Hindlimb muscle (tissue), 1 donor: ENCODE measurements around the gene SFTPA1. TPM values are rescaled to one million over a fixed set of nuclear protein-coding genes. Genes with fewer than 3 reads are reported as not detected.
A peak's percentile ranks its signal among the peaks of the same experiment; 100 is the strongest.
"Not testable (repeated sequence)": the region's sequence is repeated elsewhere in the genome, so short reads cannot be mapped to it uniquely, and the experiment has no call there.

ENCODE experiments used
- DNase-seq: peaks from one replicate; pipeline ENCODE4 v3.0.0-alpha.2; 2013
- polyA plus RNA-seq: library from polyadenylated mRNA; unstranded; fragments of 120-200 nt; gene quantifications from one replicate; pipeline ENCODE4 v1.2.1, GENCODE V29; 2013; ENCODE audit not compliant: insufficient read length

SFTPA1 gene
- polyA plus RNA-seq, result not detected

GRCh38 chr10:79610601-79611191, at the start of gene SFTPA1:
Gene SFTPA1 (plus strand): TSS chr10:79610939. CDS start chr10:79611826, 887 bp downstream.
- no peak for DNase-seq

GRCh38 chr10:79561257-79561656, 49.5 kb upstream of the SFTPA1 start:
- DNase-seq, result no peak

DNA sequence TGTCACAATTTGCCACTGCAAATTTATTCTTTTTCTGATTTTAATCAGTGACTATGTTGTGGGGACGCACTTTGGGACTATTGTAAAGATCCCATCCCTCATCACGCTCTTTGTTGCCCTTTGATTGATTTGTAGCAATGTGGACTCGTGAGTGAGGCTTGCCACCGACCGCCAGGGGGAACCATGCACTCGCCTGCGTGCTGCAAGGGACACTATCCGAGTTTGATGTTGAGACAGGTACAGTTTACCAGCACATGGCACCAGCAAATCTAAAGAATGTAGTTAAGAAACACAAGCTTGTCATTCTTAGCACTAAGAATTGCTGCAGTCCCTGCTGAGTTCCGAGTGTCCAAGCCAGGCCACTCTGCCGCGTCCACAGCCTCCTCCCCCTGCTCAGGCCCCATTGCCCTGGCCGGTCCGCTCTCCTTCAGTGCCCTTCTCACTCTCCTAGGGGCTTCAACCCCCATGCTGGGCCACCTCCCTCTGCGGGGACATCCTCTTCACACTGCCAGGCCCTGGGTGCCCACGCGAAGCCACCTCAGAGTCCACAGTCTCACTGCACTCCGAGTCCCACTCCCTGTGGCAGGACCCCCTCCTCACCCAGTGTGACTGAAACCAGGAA, 48.5 kb upstream of the SFTPA1 start:
- DNase-seq, result peak; percentile 52

GRCh38 chr10:79563426-79563825, 47.3 kb upstream of the SFTPA1 start:
- no peak for DNase-seq

- DNase-seq, result not testable (repeated sequence)
These were observed 40.1 kb upstream of the SFTPA1 start for GRCh38 chr10:79570624-79571023.

- no peak for DNase-seq
These were observed 31.4 kb upstream of the SFTPA1 start for GRCh38 chr10:79579361-79579760.

GRCh38 chr10:79581044-79581443, 29.7 kb upstream of the SFTPA1 start:
- DNase-seq, result no peak

- no peak for DNase-seq
These were observed 28.6 kb upstream of the SFTPA1 start for GRCh38 chr10:79582096-79582495.

DNA sequence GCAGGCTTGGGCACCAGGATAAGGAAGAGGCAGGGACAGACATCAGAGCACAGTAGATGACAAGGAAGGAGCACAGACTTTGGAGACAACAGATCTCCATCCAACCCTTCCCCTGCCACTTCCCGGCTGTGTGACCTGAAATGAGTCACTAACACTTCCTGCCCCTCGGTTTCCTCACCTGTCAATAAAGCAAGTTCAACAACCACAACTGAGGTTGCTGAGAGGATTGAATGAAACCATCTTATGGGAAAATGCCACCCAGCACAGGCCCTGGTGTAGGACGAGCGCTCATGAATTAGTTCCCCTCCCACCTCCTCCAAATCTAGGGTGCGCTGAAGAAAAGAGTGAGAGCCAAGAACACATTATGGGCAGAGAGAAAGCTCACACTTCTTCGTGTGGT, 27.8 kb upstream of the SFTPA1 start:
- DNase-seq, result not testable (repeated sequence)

DNA sequence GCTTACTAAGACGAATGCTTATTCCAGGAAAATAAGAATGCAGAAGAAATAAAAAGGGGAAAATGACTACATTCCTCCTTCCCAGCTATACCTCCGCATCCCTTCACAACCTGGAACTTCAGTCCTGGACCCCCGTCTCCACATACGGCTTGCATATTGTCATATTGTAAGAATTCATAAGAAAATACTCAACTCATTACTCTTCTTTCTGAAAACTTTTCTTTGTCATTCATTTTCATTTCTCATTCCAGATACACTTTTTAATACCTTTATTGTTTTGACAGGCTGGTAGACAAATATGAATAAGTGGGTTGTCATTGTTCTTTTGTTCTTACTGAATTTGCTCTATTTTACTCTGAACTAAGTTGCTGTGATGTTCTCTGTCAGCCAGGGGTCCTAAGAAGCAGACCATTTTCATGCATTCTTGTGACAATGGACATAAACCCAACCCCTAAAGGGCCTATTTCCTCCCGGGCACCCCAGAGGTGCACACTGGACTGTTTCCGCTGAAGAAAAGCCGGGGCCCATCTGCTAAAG, 27.2 kb upstream of the SFTPA1 start:
- DNase-seq, result no peak

GRCh38 chr10:79585870-79586527, 24.7 kb upstream of the SFTPA1 start:
- no peak for DNase-seq

- DNase-seq, result no peak
These were observed 23.8 kb upstream of the SFTPA1 start for GRCh38 chr10:79586933-79587332.

DNA sequence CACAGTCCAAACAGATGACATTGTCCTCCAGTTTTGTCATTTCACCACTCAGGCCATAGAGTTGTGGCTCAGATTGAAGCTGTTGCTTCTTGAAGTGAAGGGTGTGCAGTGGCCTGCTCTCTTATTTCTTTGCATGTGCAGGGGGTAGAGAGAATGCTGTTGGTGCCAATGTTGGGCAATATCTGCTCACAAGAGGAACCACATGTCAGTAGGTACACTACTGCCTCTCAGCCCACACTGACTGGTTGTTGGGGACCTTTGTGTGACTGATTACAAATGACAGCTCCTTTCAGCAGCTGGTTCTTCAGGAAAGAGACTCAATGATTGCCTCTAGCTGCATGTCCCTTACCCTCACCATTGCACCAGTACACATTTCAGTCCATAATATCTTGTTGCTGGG, 21.9 kb upstream of the SFTPA1 start:
- no peak for DNase-seq

DNA sequence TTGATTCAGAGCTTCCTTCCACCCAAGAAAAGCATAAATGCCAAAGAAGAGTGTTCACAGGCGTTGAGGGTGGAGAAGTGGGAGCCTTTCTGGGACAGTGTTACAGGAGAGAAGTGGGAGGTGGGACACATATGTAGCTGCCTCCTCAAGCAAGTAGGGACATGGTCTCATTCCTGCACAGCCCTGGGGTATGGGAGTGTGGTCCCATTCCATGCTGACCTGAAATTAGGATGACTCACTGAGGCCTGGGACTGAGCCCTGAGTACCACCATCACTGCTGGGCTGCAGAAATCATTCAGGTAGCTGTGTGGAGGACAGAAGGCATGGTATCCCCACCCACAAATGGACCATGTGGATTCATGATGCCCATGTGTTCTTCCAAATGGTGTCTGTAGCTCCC, 17.4 kb upstream of the SFTPA1 start:
- no peak for DNase-seq

DNA sequence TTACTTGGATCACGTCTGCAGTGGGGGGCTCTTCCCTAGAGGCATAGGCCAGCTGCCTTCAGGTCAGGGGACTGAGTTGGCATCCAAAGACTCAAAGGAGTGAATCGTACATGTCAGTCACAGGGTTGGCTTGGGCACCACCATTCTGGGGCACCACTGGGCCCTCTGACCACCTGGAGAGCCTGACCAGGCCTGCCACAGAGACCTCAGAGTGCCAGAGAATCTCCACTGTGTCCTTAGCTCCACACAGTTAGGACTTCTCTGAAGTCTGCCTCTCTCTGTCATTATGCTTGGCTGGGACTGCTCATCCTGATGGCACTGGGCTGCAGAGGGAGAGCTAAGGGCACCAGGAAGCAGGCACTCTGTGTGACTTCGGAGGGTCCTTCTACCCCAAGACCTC, 16.2 kb upstream of the SFTPA1 start:
- DNase-seq, result not testable (repeated sequence)

DNA sequence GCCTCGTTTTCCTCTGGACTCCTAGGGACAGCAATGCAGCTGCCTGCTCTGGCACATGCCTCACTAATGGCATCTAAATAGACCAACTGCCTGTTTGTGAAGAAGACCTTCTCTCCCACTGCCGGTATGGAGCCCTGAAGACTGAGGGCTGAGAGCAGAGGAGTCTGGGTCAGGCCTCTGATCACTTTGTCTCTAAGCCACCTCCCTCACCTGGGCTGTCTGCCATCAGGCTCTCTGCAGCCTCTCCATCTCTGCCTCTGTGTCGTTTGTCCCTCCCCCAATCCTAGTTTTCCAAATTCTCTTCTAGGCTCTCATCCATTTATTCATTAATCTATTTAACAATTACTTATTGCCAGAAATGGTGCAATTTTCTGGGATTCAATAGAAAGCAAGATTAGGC, 15.2 kb upstream of the SFTPA1 start:
- DNase-seq, result no peak

GRCh38 chr10:79599644-79600043, 11.1 kb upstream of the SFTPA1 start:
- not testable (repeated sequence) for DNase-seq

DNA sequence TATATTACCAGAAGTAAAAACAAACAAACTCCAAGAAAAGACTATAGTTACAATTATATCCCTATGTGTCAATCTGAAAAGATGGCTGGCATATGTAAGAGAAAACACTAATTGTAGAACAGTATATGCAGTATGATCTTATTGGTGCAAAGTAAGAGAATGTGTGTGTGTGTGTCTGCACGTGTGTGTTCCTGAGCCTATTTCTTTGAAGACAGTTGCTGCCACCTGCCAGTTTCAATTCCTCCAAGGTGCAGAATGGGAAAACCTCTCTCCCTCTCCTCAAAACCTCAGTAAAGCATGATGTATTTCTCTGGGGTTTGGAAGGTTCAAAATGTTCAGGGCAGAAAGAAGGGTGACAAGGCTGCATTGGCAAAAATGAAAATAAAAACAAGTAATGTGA, 8.8 kb upstream of the SFTPA1 start:
- no peak for DNase-seq

- no peak for DNase-seq
These were observed 7.8 kb upstream of the SFTPA1 start for GRCh38 chr10:79602953-79603352.

- no peak for DNase-seq
These were observed 6.4 kb upstream of the SFTPA1 start for GRCh38 chr10:79604294-79604693.

- DNase-seq, result no peak
These were observed 5.4 kb upstream of the SFTPA1 start for GRCh38 chr10:79605308-79605707.

DNA sequence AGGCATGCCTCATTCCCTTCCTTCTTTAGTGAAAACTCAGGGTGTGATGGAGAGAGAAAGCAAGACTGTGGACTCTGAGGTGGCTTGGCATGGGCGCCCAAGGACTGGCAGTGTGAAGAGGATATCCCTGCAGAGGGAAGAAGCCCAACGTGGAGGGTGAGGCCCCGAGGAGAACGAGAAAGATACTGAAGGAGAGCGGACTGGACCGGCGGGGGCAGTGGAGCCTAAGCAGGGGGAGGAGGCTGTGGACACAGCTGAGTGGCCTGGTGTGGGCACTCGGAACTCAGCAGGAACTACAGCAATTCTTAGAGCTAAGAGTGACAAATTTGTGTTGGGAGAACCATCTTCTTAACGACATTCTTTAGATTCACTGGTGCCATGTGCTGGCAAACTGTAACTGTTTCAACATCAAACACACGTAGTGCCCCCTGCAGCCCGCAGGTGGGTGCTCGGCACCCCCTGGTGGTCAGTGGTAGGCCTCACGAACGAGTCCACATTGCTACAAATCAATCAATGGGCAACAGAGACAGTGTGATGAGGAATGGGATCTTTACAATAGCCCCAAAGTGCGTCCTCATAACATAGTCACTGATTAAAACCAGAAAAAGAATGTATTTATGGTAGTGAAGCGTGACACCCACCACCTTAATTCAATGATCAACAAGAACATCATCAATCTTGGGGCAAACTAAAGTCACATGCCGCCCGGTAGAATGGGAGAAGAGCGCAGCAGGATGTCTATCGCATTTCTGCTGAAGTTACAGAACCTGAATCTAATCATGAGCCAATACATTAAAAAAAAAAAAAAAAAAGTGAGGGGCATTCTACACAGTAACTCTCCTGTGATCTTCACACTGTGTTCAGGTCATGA, 2.0 kb upstream of the SFTPA1 start:
- no peak for DNase-seq
